HEK293T (cell line): ENCODE measurements around the gene PRKCZ.

Experiments
- CTCF ChIA-PET: fragments of 350-600 bp; formaldehyde crosslinking; extraction: SDS; loops from one replicate; lab custom pipeline; 2021; ENCODE audit warnings: antibody characterized with exemption, inconsistent platforms; lab: Yijun Ruan, JAX
- POLR2A ChIA-PET: fragments of 350-600 bp; formaldehyde crosslinking; extraction: SDS; loops from one replicate; lab custom pipeline; 2020; ENCODE audit warnings: antibody characterized with exemption, inconsistent platforms; lab: Yijun Ruan, JAX
- DNase-seq: peaks from one replicate; pipeline ENCODE4 v3.0.0; 2012; ENCODE audit warnings: mixed read lengths; ENCODE audit errors: extremely low spot score
- ARNT ChIP-seq: fragments of 450-650 bp; IDR thresholded peaks from 2 replicates; pipeline ENCODE4 v1.6.1; 2017; ENCODE audit warnings: mild to moderate bottlenecking
- BHLHE40 ChIP-seq: fragments of 450-650 bp; IDR thresholded peaks from 2 replicates; pipeline ENCODE4 v1.6.1; 2016; ENCODE audit warnings: mild to moderate bottlenecking, moderate library complexity, borderline replicate concordance
- CTBP1 ChIP-seq: fragments of 450-650 bp; IDR thresholded peaks from 2 replicates; pipeline ENCODE4 v1.6.1; 2016; ENCODE audit warnings: borderline replicate concordance
- ELF4 ChIP-seq: fragments of 450-650 bp; IDR thresholded peaks from 2 replicates; pipeline ENCODE4 v1.6.1; 2017; ENCODE audit warnings: antibody characterized with exemption
- FOXA1 ChIP-seq: fragments of 450-650 bp; IDR thresholded peaks from 2 replicates; pipeline ENCODE4 v1.6.1; 2016; ENCODE audit warnings: mild to moderate bottlenecking
- FOXK2 ChIP-seq: fragments of 450-650 bp; IDR thresholded peaks from 2 replicates; pipeline ENCODE4 v1.6.1; 2016; ENCODE audit warnings: mild to moderate bottlenecking
- FOXM1 ChIP-seq: fragments of 450-650 bp; IDR thresholded peaks from 2 replicates; pipeline ENCODE4 v1.6.1; 2017; ENCODE audit warnings: mild to moderate bottlenecking, borderline replicate concordance
- HDGF ChIP-seq: fragments of 450-650 bp; IDR thresholded peaks from 2 replicates; pipeline ENCODE4 v1.6.1; 2017; ENCODE audit warnings: antibody characterized with exemption, borderline replicate concordance
- L3MBTL2 ChIP-seq: fragments of 450-650 bp; conservative IDR thresholded peaks from 2 replicates; pipeline ENCODE4 v1.6.1; 2016; ENCODE audit warnings: mild to moderate bottlenecking
- LEF1 ChIP-seq: fragments of 450-650 bp; IDR thresholded peaks from 2 replicates; pipeline ENCODE4 v1.6.1; 2017; ENCODE audit warnings: mild to moderate bottlenecking, borderline replicate concordance
- NFRKB ChIP-seq: fragments of 450-650 bp; IDR thresholded peaks from 2 replicates; pipeline ENCODE4 v1.6.1; 2016; ENCODE audit warnings: mild to moderate bottlenecking, moderate library complexity
- PKNOX1 ChIP-seq: fragments of 450-650 bp; IDR thresholded peaks from 2 replicates; pipeline ENCODE4 v1.6.1; 2016
- SP1 ChIP-seq: fragments of 450-650 bp; IDR thresholded peaks from 2 replicates; pipeline ENCODE4 v1.6.1; 2017
- SUZ12 ChIP-seq: fragments of 450-650 bp; IDR thresholded peaks from 2 replicates; pipeline ENCODE4 v1.6.1; 2016; ENCODE audit warnings: mild to moderate bottlenecking
- TARDBP ChIP-seq: fragments of 450-650 bp; IDR thresholded peaks from 2 replicates; pipeline ENCODE4 v1.6.1; 2016
- ZNF384 ChIP-seq: fragments of 450-650 bp; IDR thresholded peaks from 2 replicates; pipeline ENCODE4 v1.6.1; 2016

Gene PRKCZ

GRCh38 chr1:2202008-2202575 is 151.9 kb downstream of the PRKCZ start:
- no peak for DNase-seq
- ChIA-PET CTCF (interaction anchor here (1.0 kb wide), 1 partner anchor 180 kb away, joined by 3 read pairs; no protein-coding TSS in a partner anchor), POLR2A (interaction anchor here (0.6 to 1.8 kb wide), 5 partner anchors 16 to 178 kb away, joined by 3 to 10 read pairs (median 3); no protein-coding TSS in a partner anchor)
- TF ChIP-seq HDGF (no peak), TARDBP (no peak), FOXK2 (no peak), ELF4 (no peak), SUZ12 (no peak), PKNOX1 (no peak), SP1 (no peak), NFRKB (no peak), ZNF384 (no peak), FOXM1 (no peak), LEF1 (no peak), L3MBTL2 (no peak), CTBP1 (no peak), FOXA1 (no peak), BHLHE40 (no peak), ARNT (no peak)

- ChIA-PET CTCF (interaction anchor here (1.0 to 1.8 kb wide), 2 partner anchors 8 to 179 kb away, joined by 3 to 7 read pairs; partner anchors contain the start of gene FAAP20), POLR2A (interaction anchor here (0.6 to 1.8 kb wide), 7 partner anchors 10 to 210 kb away, joined by 3 to 10 read pairs (median 3); partner anchors contain the start of gene PEX10)
- no peak for TF ChIP-seq ZNF384
- no peak for TF ChIP-seq FOXK2
- no peak for TF ChIP-seq HDGF
- no peak for TF ChIP-seq BHLHE40
- no peak for TF ChIP-seq FOXA1
- TF ChIP-seq FOXM1: no peak
- no peak for TF ChIP-seq LEF1
- no peak for TF ChIP-seq ARNT
- TF ChIP-seq SUZ12: no peak
- no peak for TF ChIP-seq PKNOX1
- no peak for TF ChIP-seq TARDBP
- TF ChIP-seq NFRKB: no peak
- no peak for TF ChIP-seq ELF4
- TF ChIP-seq CTBP1: no peak
- no peak for TF ChIP-seq L3MBTL2
- no peak for TF ChIP-seq SP1
- DNase-seq: no peak
Measured at GRCh38 chr1:2202843-2203601, 152.8 kb downstream of the PRKCZ start.

- no peak for DNase-seq
- TF ChIP-seq ELF4: no peak
- TF ChIP-seq CTBP1: no peak
- no peak for TF ChIP-seq LEF1
- no peak for TF ChIP-seq HDGF
- CTCF ChIA-PET: interaction anchor here (1.3 to 1.8 kb wide), 2 partner anchors 9 to 178 kb away, joined by 4 to 7 read pairs; partner anchors contain the start of gene FAAP20
- POLR2A ChIA-PET: interaction anchor here (0.7 to 1.8 kb wide), 5 partner anchors 9 to 209 kb away, joined by 3 to 10 read pairs (median 4); partner anchors contain the start of gene PEX10
Measured at GRCh38 chr1:2203671-2204414, 153.6 kb downstream of the PRKCZ start.

GRCh38 chr1:2204415-2205190 is 154.4 kb downstream of the PRKCZ start:
- DNase-seq: no peak
- TF ChIP-seq HDGF: no peak
- TF ChIP-seq SUZ12: no peak
- TF ChIP-seq LEF1: no peak
- TF ChIP-seq ZNF384: no peak
- TF ChIP-seq NFRKB: no peak
- TF ChIP-seq L3MBTL2: no peak
- no peak for TF ChIP-seq CTBP1
- no peak for TF ChIP-seq BHLHE40
- no peak for TF ChIP-seq FOXA1
- no peak for TF ChIP-seq FOXM1
- TF ChIP-seq PKNOX1: no peak
- no peak for TF ChIP-seq ARNT
- TF ChIP-seq ELF4: no peak
- no peak for TF ChIP-seq SP1
- TF ChIP-seq FOXK2: no peak
- no peak for TF ChIP-seq TARDBP
- CTCF ChIA-PET: interaction anchor here (1.3 to 1.8 kb wide), 2 partner anchors 10 to 177 kb away, joined by 4 to 7 read pairs; partner anchors contain the start of gene FAAP20
- POLR2A ChIA-PET: interaction anchor here (0.7 to 1.7 kb wide), 4 partner anchors 8 to 175 kb away, joined by 3 to 6 read pairs (median 4); no protein-coding TSS in a partner anchor
